ENCODE measurements around the gene SLCO2B1. TPM values are rescaled to one million over a fixed set of nuclear protein-coding genes. Genes with fewer than 3 reads are reported as not detected.

SLCO2B1 gene
- total and polyA plus RNA-seq, 2 of the 8 experiments (the other 6 are each of a cell fraction or from before 2014, with no cell fraction given) = 0.03 TPM; not detected in 1

GRCh38 chr11:75103380-75104026, 47.4 kb upstream of the SLCO2B1 start (continued):
- TF ChIP-seq TAF7 (optimal IDR thresholded peaks at IDR 0.05; ENCODE audit: borderline replicate concordance, low read depth, low read length) = no peak
- TF ChIP-seq NRF1 (IDR thresholded peaks at IDR 0.05; ENCODE audit: low read depth, low read length) = no peak
- no peak for TF ChIP-seq EZH2 (IDR thresholded peaks at IDR 0.05; ENCODE audit: low read depth, low read length, severe bottlenecking)
- TF ChIP-seq SIX5 (IDR thresholded peaks at IDR 0.05; ENCODE audit: low read depth, low read length) = no peak
- no peak for TF ChIP-seq RAD21 (IDR thresholded peaks at IDR 0.05 in 1 of 2, conservative IDR thresholded peaks at IDR 0.05 in 1 of 2; ENCODE audit: low read depth in 2 of 2, low read length in 2 of 2)
- no peak for TF ChIP-seq CHD1 (IDR thresholded peaks at IDR 0.05; ENCODE audit: low read depth, low read length)

All from H1 (cell line).